Measurements from ENCODE around the gene USP17L12. TPM values are rescaled to one million over a fixed set of nuclear protein-coding genes. Genes with fewer than 3 reads are reported as not detected.
A peak's percentile ranks its signal among the peaks of the same experiment; 100 is the strongest.
"Not testable (repeated sequence)": the region's sequence is repeated elsewhere in the genome, so short reads cannot be mapped to it uniquely, and the experiment has no call there.

The USP17L12 gene
- total and polyA plus RNA-seq, 9 of the 15 experiments (the other 6 are each of a cell fraction or from before 2014, with no cell fraction given) = not detected

GRCh38 chr4:9238461-9238860 lies 18.5 kb downstream of the USP17L12 start:
- CTCF ChIA-PET (ENCODE audit: low intra/inter-chr PET ratio); in situ Hi-C loops (cut with MboI); BruUV-seq (replicated peaks); H3K9me3 ChIP-seq (replicated peaks; ENCODE audit: control insufficient read depth, insufficient read depth, low read depth, low read length); POLR2A ChIA-PET; H3K27me3 ChIP-seq (ENCODE audit: control insufficient read depth in 2 of 2, insufficient read depth in 2 of 2, low read length in 2 of 2); H3K36me3 ChIP-seq (ENCODE audit: control insufficient read depth, insufficient read depth, low read length); H3K27ac ChIP-seq (ENCODE audit: extremely low read depth, low read depth, low read length); H3K4me1 ChIP-seq (replicated peaks in 1 of 2; ENCODE audit: control insufficient read depth in 2 of 2, insufficient read depth in 2 of 2, low read length in 2 of 2); H2AFZ ChIP-seq (ENCODE audit: low read depth, low read length); intact Hi-C loops (cut with micrococcal nuclease); ATAC-seq; DNase-seq (ENCODE audit: extremely low read depth in 1 of 4, low spot score in 3 of 4); H4K20me1 ChIP-seq (replicated peaks; ENCODE audit: control insufficient read depth, insufficient read depth, low read length); H3K4me3 ChIP-seq; H3K9ac ChIP-seq (ENCODE audit: insufficient read depth in 1 of 2, low read depth in 2 of 2, low read length in 2 of 2); H3K4me2 ChIP-seq (ENCODE audit: insufficient read depth, low read length); H3K79me2 ChIP-seq (ENCODE audit: control insufficient read depth, insufficient read depth, low read length); H3K9me1 ChIP-seq (ENCODE audit: control insufficient read depth, insufficient read depth, low read length); FAIRE-seq: not testable (repeated sequence)
- 0% methylated on average over 3 of the region's 12 CpGs for WGBS (ENCODE audit: insufficient coverage, low coverage, missing lambda C conversion rate)

- POLR2A ChIA-PET; H3K4me3 ChIP-seq; H4K20me1 ChIP-seq (replicated peaks; ENCODE audit: control insufficient read depth, insufficient read depth, low read length); H2AFZ ChIP-seq (ENCODE audit: low read depth, low read length); H3K79me2 ChIP-seq (ENCODE audit: control insufficient read depth, insufficient read depth, low read length); H3K9ac ChIP-seq (ENCODE audit: insufficient read depth in 1 of 2, low read depth in 2 of 2, low read length in 2 of 2); BruUV-seq (replicated peaks); CTCF ChIA-PET (ENCODE audit: low intra/inter-chr PET ratio); H3K9me1 ChIP-seq (ENCODE audit: control insufficient read depth, insufficient read depth, low read length); H3K9me3 ChIP-seq (replicated peaks; ENCODE audit: control insufficient read depth, insufficient read depth, low read depth, low read length); FAIRE-seq; ATAC-seq; H3K4me2 ChIP-seq (ENCODE audit: insufficient read depth, low read length); H3K4me1 ChIP-seq (replicated peaks in 1 of 2; ENCODE audit: control insufficient read depth in 2 of 2, insufficient read depth in 2 of 2, low read length in 2 of 2); H3K36me3 ChIP-seq (ENCODE audit: control insufficient read depth, insufficient read depth, low read length); DNase-seq (ENCODE audit: extremely low read depth in 1 of 4, low spot score in 3 of 4); H3K27me3 ChIP-seq (ENCODE audit: control insufficient read depth in 2 of 2, insufficient read depth in 2 of 2, low read length in 2 of 2); H3K27ac ChIP-seq (ENCODE audit: extremely low read depth, low read depth, low read length); intact Hi-C loops (cut with micrococcal nuclease): not testable (repeated sequence)
- WGBS (ENCODE audit: insufficient coverage, low coverage, missing lambda C conversion rate) = 3% methylated on average over 5 of the region's 14 CpGs
- in situ Hi-C loops (cut with MboI) = loop anchor here (10.0 kb wide), 1 partner anchor 131 kb away; no protein-coding TSS in a partner anchor
Observed at GRCh38 chr4:9243579-9243978, 23.6 kb downstream of the USP17L12 start, which contains the start of gene USP17L17. USP17L17 (plus strand) TSS chr4:9243879; CDS start chr4:9243879, 0 bp downstream.

- in situ Hi-C loops (cut with MboI) = loop anchor here (10.0 kb wide), 1 partner anchor 127 kb away; no protein-coding TSS in a partner anchor
- H3K9ac ChIP-seq (ENCODE audit: insufficient read depth in 1 of 2, low read depth in 2 of 2, low read length in 2 of 2); H3K27me3 ChIP-seq (ENCODE audit: control insufficient read depth in 2 of 2, insufficient read depth in 2 of 2, low read length in 2 of 2); intact Hi-C loops (cut with micrococcal nuclease); POLR2A ChIA-PET; BruUV-seq (replicated peaks); H3K9me1 ChIP-seq (ENCODE audit: control insufficient read depth, insufficient read depth, low read length); H2AFZ ChIP-seq (ENCODE audit: low read depth, low read length); H3K4me1 ChIP-seq (replicated peaks in 1 of 2; ENCODE audit: control insufficient read depth in 2 of 2, insufficient read depth in 2 of 2, low read length in 2 of 2); H3K4me3 ChIP-seq; H3K27ac ChIP-seq (ENCODE audit: extremely low read depth, low read depth, low read length); H4K20me1 ChIP-seq (replicated peaks; ENCODE audit: control insufficient read depth, insufficient read depth, low read length); H3K36me3 ChIP-seq (ENCODE audit: control insufficient read depth, insufficient read depth, low read length); ATAC-seq; H3K79me2 ChIP-seq (ENCODE audit: control insufficient read depth, insufficient read depth, low read length); H3K9me3 ChIP-seq (replicated peaks; ENCODE audit: control insufficient read depth, insufficient read depth, low read depth, low read length); CTCF ChIA-PET (ENCODE audit: low intra/inter-chr PET ratio); DNase-seq (ENCODE audit: extremely low read depth in 1 of 4, low spot score in 3 of 4); H3K4me2 ChIP-seq (ENCODE audit: insufficient read depth, low read length): not testable (repeated sequence)
- FAIRE-seq = peak; percentile 46
- 2% methylated on average over 11 of the region's 26 CpGs for WGBS (ENCODE audit: insufficient coverage, low coverage, missing lambda C conversion rate)
Observed at GRCh38 chr4:9247953-9248680, 28.2 kb downstream of the USP17L12 start, which contains the start of gene USP17L18. USP17L18 (plus strand) TSS chr4:9248630; CDS start chr4:9248630, 0 bp downstream.

- H3K79me2 ChIP-seq (ENCODE audit: control insufficient read depth, insufficient read depth, low read length); CTCF ChIA-PET (ENCODE audit: low intra/inter-chr PET ratio); intact Hi-C loops (cut with micrococcal nuclease); H3K4me2 ChIP-seq (ENCODE audit: insufficient read depth, low read length); DNase-seq (ENCODE audit: extremely low read depth in 1 of 4, low spot score in 3 of 4); H3K4me3 ChIP-seq; BruUV-seq (replicated peaks); H2AFZ ChIP-seq (ENCODE audit: low read depth, low read length); H3K4me1 ChIP-seq (replicated peaks in 1 of 2; ENCODE audit: control insufficient read depth in 2 of 2, insufficient read depth in 2 of 2, low read length in 2 of 2); ATAC-seq; H4K20me1 ChIP-seq (replicated peaks; ENCODE audit: control insufficient read depth, insufficient read depth, low read length); FAIRE-seq; H3K9me1 ChIP-seq (ENCODE audit: control insufficient read depth, insufficient read depth, low read length); POLR2A ChIA-PET; H3K27me3 ChIP-seq (ENCODE audit: control insufficient read depth in 2 of 2, insufficient read depth in 2 of 2, low read length in 2 of 2); H3K9ac ChIP-seq (ENCODE audit: insufficient read depth in 1 of 2, low read depth in 2 of 2, low read length in 2 of 2); H3K9me3 ChIP-seq (replicated peaks; ENCODE audit: control insufficient read depth, insufficient read depth, low read depth, low read length); H3K36me3 ChIP-seq (ENCODE audit: control insufficient read depth, insufficient read depth, low read length); H3K27ac ChIP-seq (ENCODE audit: extremely low read depth, low read depth, low read length): not testable (repeated sequence)
- no CpG with 5 or more reads among the region's 13 CpGs for WGBS (ENCODE audit: insufficient coverage, low coverage, missing lambda C conversion rate)
- in situ Hi-C loops (cut with MboI) = loop anchor here (25.0 kb wide), 1 partner anchor 266 kb away; no protein-coding TSS in a partner anchor
Observed at GRCh38 chr4:9253078-9253477, 33.1 kb downstream of the USP17L12 start, which contains the start of gene USP17L19. USP17L19 (plus strand) TSS chr4:9253378; CDS start chr4:9253378, 0 bp downstream.

All from K562 (cell line).